ENCODE measurements around the gene DTWD2. TPM values are rescaled to one million over a fixed set of nuclear protein-coding genes. Genes with fewer than 3 reads are reported as not detected.
"Not testable (repeated sequence)": the region's sequence is repeated elsewhere in the genome, so short reads cannot be mapped to it uniquely, and the experiment has no call there.

The DTWD2 gene
- total RNA-seq, 1 donor from 2014 or later, result 7.9 TPM

DNA sequence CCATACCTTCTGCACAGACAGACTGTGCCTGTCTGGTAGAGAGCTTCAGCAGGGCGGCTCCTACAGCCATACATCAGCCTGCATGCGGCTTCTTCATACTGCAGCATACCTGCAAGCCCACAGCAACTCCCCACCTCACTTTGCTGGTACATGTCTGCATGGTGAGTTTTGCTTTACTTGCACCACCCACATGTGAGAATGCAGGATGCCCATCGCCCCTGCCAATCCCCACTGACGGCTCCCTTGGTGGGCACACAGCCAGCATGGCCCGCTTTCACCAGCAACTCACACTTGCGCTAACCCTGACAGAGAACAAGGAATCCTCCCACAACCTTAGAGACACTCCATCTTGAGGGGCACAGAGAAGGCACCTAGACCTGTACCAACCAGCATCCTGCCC lies 114.9 kb downstream of the DTWD2 start:
- H3K4me1 ChIP-seq, result no peaks in the 10 kb centered on the region
- peaks cover 10% of the 10 kb centered on the region for H3K9me3 ChIP-seq
- H3K36me3 ChIP-seq, result no peaks in the 10 kb centered on the region
- no peak overlapping the region for H3K4me3 ChIP-seq
- H3K27ac ChIP-seq, result no peak overlapping the region
- intact Hi-C loops (cut with DNase I), result no loop called here
- no peaks in the 10 kb centered on the region for H3K27me3 ChIP-seq
- DNase-seq (ENCODE audit: extremely low spot score in 2 of 2), result no peak
- TF ChIP-seq, protein P1, sequence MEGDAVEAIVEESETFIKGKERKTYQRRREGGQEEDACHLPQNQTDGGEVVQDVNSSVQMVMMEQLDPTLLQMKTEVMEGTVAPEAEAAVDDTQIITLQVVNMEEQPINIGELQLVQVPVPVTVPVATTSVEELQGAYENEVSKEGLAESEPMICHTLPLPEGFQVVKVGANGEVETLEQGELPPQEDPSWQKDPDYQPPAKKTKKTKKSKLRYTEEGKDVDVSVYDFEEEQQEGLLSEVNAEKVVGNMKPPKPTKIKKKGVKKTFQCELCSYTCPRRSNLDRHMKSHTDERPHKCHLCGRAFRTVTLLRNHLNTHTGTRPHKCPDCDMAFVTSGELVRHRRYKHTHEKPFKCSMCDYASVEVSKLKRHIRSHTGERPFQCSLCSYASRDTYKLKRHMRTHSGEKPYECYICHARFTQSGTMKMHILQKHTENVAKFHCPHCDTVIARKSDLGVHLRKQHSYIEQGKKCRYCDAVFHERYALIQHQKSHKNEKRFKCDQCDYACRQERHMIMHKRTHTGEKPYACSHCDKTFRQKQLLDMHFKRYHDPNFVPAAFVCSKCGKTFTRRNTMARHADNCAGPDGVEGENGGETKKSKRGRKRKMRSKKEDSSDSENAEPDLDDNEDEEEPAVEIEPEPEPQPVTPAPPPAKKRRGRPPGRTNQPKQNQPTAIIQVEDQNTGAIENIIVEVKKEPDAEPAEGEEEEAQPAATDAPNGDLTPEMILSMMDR (IDR thresholded peaks at IDR 0.05), result no peak
- TF ChIP-seq POLR2A (IDR thresholded peaks at IDR 0.05) (no peak), POLR2AphosphoS5 (IDR thresholded peaks at IDR 0.05; ENCODE audit: insufficient read depth in 1 of 2, low read depth in 1 of 2) (no peak)

DNA sequence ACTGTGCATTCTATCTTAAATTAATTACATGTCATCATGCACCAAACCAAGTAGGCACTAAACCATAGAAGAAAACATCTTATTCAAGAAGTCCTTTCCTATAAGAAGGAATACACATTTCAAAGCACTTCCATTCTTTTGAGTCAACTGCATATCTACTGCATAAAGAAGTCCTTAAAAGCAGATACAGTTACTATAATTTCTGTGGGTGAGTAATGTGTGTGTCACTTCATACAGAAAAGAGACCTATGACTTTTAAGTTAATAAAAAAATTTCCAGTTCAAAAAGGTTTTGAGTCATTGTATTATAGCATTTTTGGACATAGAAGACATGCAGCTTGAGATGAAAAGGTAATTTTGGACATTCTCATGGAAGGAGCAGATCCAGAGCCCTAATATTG lies 125.0 kb downstream of the DTWD2 start:
- intact Hi-C loops (cut with DNase I), result no loop called here
- H3K27ac ChIP-seq, result no peak overlapping the region
- TF ChIP-seq, protein P1 (IDR thresholded peaks at IDR 0.05), result no peak
- TF ChIP-seq POLR2AphosphoS5 (IDR thresholded peaks at IDR 0.05; ENCODE audit: insufficient read depth in 1 of 2, low read depth in 1 of 2) (no peak), POLR2A (IDR thresholded peaks at IDR 0.05) (no peak)

DNA sequence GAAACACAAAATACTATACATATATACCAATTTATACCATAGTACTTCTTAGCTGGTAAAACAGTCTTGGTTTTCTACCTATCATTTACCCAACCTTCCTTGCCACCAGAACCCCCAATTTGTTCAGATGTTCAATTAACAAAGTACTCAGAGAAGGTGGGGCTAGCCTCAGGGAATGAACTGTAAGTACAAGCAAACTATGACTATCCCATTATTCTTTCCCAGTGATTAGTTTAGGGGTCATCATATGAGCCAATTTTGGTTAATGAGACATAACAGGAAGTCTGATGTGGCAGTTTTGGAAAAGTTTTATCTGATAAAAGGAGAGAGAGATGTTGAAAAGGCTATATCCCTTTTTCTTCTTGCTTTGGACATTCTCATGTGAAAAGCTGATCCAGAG lies 125.8 kb downstream of the DTWD2 start:
- no peaks in the 10 kb centered on the region for H3K4me1 ChIP-seq
- no peaks in the 10 kb centered on the region for H3K9me3 ChIP-seq
- no peak for DNase-seq (ENCODE audit: extremely low spot score in 2 of 2)
- TF ChIP-seq POLR2AphosphoS5 (IDR thresholded peaks at IDR 0.05; ENCODE audit: insufficient read depth in 1 of 2, low read depth in 1 of 2), result no peak
- no peak for TF ChIP-seq POLR2A (IDR thresholded peaks at IDR 0.05)
- TF ChIP-seq, protein P1 (IDR thresholded peaks at IDR 0.05), result no peak
- H3K27me3 ChIP-seq, result no peaks in the 10 kb centered on the region
- H3K4me3 ChIP-seq, result no peak overlapping the region
- no peak overlapping the region for H3K27ac ChIP-seq
- intact Hi-C loops (cut with DNase I), result no loop called here
- H3K36me3 ChIP-seq, result no peaks in the 10 kb centered on the region

More for the DNA sequence above, 125.0 kb downstream of the DTWD2 start:
- no peaks in the 10 kb centered on the region for H3K9me3 ChIP-seq
- no peaks in the 10 kb centered on the region for H3K36me3 ChIP-seq
- H3K4me3 ChIP-seq, result no peak overlapping the region
- DNase-seq (ENCODE audit: extremely low spot score in 2 of 2), result no peak
- no peaks in the 10 kb centered on the region for H3K4me1 ChIP-seq
- no peaks in the 10 kb centered on the region for H3K27me3 ChIP-seq

GRCh38 chr5:118857700-118858099 lies 130.6 kb downstream of the DTWD2 start:
- Histone ChIP-seq H3K36me3 (no peaks in the 10 kb centered on the region), H3K9me3 (no peaks in the 10 kb centered on the region), H3K4me3 (no peak overlapping the region), H3K27me3 (no peaks in the 10 kb centered on the region), H3K4me1 (no peaks in the 10 kb centered on the region), H3K27ac (no peak overlapping the region)
- intact Hi-C loops (cut with DNase I), result no loop called here
- no peak for DNase-seq (ENCODE audit: extremely low spot score in 2 of 2)
- TF ChIP-seq, protein P1 (IDR thresholded peaks at IDR 0.05), result no peak
- TF ChIP-seq POLR2AphosphoS5 (IDR thresholded peaks at IDR 0.05; ENCODE audit: insufficient read depth in 1 of 2, low read depth in 1 of 2) (no peak), POLR2A (IDR thresholded peaks at IDR 0.05) (no peak)

DNA sequence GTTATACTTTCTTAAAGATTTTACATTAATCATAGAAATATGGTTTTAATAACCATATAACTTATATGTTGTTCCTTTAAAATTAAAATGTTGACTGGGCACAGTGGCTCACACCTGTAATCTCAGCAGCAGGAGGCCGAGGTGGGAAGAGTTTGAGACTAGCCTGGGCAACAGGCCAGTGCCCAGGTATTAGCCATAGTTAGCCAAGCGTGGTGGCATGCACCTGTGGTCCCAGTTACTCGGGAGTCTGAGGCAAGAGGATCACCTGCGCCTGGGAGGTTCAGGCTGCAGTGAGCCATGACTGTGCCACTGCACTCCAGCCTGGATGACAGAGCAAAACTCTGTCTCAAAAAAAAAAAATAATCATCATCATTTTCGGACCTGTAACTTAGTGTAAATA lies 133.5 kb downstream of the DTWD2 start:
- Histone ChIP-seq H3K36me3 (no peaks in the 10 kb centered on the region), H3K4me3 (no peak overlapping the region), H3K27ac (no peak overlapping the region), H3K27me3 (no peaks in the 10 kb centered on the region), H3K9me3 (no peaks in the 10 kb centered on the region), H3K4me1 (no peaks in the 10 kb centered on the region)
- no peak for DNase-seq (ENCODE audit: extremely low spot score in 2 of 2)
- intact Hi-C loops (cut with DNase I), result no loop called here
- TF ChIP-seq POLR2A (IDR thresholded peaks at IDR 0.05) (no peak), POLR2AphosphoS5 (IDR thresholded peaks at IDR 0.05; ENCODE audit: insufficient read depth in 1 of 2, low read depth in 1 of 2) (no peak)
- TF ChIP-seq, protein P1 (IDR thresholded peaks at IDR 0.05), result no peak

DNA sequence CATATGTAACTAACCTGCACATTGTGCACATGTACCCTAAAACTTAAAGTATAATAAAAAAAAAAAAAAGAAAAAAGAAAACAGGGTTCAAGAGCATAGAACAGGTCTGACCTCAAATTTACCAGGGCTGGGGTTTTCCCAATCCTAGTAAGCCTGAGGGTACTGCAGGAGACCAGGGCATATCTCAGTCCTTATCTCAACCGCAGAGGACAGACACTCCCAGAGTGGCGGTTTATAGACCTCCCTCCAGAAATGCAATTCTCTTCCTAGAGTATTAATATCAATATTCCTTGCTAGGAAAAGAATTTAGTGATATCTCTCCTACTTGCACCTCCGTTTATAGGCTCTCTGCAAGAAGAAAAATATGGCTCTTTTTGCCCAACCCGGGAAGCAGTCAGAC lies 136.6 kb downstream of the DTWD2 start:
- H3K4me1 ChIP-seq; intact Hi-C loops (cut with DNase I); H3K27ac ChIP-seq: not testable (repeated sequence)

DNA sequence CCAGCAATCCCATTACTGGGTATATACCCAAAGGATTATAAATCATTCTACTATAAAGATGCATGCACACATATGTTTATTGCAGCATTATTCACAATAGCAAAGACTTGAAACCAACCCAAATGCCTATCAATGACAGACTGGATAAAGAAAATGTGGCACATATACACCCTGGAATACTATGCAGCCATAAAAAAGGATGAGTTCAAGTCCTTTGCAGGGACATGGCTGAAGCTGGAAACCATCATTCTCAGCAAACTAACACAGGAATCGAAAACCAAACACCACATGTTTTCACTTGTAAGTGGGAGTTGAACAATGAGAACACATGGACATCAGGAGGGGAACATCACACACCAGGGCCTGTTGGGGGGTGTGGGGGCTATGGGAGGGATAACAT lies 138.8 kb downstream of the DTWD2 start:
- H3K27me3 ChIP-seq; H3K9me3 ChIP-seq; intact Hi-C loops (cut with DNase I); H3K4me1 ChIP-seq; H3K4me3 ChIP-seq; DNase-seq (ENCODE audit: extremely low spot score in 2 of 2); H3K36me3 ChIP-seq; H3K27ac ChIP-seq: not testable (repeated sequence)

More for the DNA sequence above, 136.6 kb downstream of the DTWD2 start:
- H3K4me3 ChIP-seq; H3K36me3 ChIP-seq; H3K9me3 ChIP-seq; DNase-seq (ENCODE audit: extremely low spot score in 2 of 2); H3K27me3 ChIP-seq: not testable (repeated sequence)

Measured in vagina (tissue), 2 donors.